AG04450 (cell line): Measurements from ENCODE around the gene TTC28. TPM values are rescaled to one million over a fixed set of nuclear protein-coding genes. Genes with fewer than 3 reads are reported as not detected.

ENCODE experiments used
- CTCF ChIA-PET: fragments of 300-600, 350-600 bp; formaldehyde crosslinking; extraction: SDS; loops from one replicate; lab custom pipeline; 2022; ENCODE audit warnings: antibody characterized with exemption, inconsistent platforms; lab: Charles Lee
- POLR2A ChIA-PET: fragments of 350-600 bp; formaldehyde crosslinking; extraction: SDS; loops from one replicate; lab custom pipeline; 2021; ENCODE audit warnings: antibody characterized with exemption, inconsistent platforms; lab: Yijun Ruan, JAX
- DNase-seq: peaks from one replicate; pipeline ENCODE4 v3.0.0-alpha.2; 2011; ENCODE audit warnings: low read depth, low spot score
- H3K27ac ChIP-seq: one replicate; pipeline ENCODE4 v1.5.1; 2012; ENCODE audit warnings: low read depth, low read length, control low read depth
- H3K27me3 ChIP-seq: one replicate; pipeline ENCODE4 v1.6.0; 2012; ENCODE audit warnings: low read length; ENCODE audit not compliant: control insufficient read depth, insufficient read depth
- H3K4me3 ChIP-seq: 2 replicates; pipeline ENCODE4 v1.5.1; 2011; ENCODE audit warnings: mild to moderate bottlenecking, low read depth, low read length, control low read depth
- H3K9me3 ChIP-seq: 2 replicates; pipeline ENCODE4 v1.5.1; 2012; ENCODE audit warnings: low read length; ENCODE audit not compliant: control insufficient read depth, insufficient read depth
- polyA plus RNA-seq: library from polyadenylated mRNA; depleted of rRNA; stranded (reverse); fragments of >200 nt; gene quantifications from 2 replicates; pipeline ENCODE4 v1.2.3, GENCODE V29; 2011
- TF ChIP-seq, protein P1 (sequence below): IDR thresholded peaks from 2 replicates; pipeline ENCODE4 v1.5.1; 2011; ENCODE audit warnings: low read depth, low read length, control low read depth, inconsistent platforms

TTC28 gene
- polyA plus RNA-seq, 1 experiment = 11.2 TPM

DNA sequence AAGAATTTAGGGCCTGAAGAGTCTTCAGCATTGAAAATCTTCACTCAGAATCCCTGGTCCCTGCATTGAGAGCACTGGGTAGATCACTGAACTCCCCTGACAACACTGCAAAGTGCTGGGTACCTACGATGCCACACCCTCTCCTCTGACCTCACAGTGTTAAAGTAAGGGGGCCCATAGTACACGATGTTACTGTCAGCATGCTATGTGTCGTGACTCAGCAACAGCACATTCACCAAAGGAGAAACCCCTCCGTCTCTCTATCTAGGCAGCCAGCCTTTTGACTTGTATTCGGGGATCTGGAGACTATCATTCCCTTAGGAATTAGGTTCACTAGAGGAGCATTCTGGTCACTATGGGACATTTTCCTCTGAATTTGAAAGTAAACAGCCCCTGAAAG is 693.2 kb downstream of the TTC28 start:
- Histone ChIP-seq H3K9me3 (peaks cover 3% of the 10 kb centered on the region; the same call in 1 of the 2 replicates), H3K27me3 (no peaks in the 10 kb centered on the region), H3K4me3 (no peak overlapping the region), H3K27ac (no peak overlapping the region)
- ChIA-PET POLR2A (no interaction called here), CTCF (no interaction called here)
- DNase-seq = no peak
- TF ChIP-seq, protein P1, sequence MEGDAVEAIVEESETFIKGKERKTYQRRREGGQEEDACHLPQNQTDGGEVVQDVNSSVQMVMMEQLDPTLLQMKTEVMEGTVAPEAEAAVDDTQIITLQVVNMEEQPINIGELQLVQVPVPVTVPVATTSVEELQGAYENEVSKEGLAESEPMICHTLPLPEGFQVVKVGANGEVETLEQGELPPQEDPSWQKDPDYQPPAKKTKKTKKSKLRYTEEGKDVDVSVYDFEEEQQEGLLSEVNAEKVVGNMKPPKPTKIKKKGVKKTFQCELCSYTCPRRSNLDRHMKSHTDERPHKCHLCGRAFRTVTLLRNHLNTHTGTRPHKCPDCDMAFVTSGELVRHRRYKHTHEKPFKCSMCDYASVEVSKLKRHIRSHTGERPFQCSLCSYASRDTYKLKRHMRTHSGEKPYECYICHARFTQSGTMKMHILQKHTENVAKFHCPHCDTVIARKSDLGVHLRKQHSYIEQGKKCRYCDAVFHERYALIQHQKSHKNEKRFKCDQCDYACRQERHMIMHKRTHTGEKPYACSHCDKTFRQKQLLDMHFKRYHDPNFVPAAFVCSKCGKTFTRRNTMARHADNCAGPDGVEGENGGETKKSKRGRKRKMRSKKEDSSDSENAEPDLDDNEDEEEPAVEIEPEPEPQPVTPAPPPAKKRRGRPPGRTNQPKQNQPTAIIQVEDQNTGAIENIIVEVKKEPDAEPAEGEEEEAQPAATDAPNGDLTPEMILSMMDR = no peak

GRCh38 chr22:27985323-27986275 is 694.0 kb downstream of the TTC28 start:
- TF ChIP-seq, protein P1 = no peak
- CTCF ChIA-PET = no interaction called here
- no peak for DNase-seq

GRCh38 chr22:27984723-27985122 is 694.9 kb downstream of the TTC28 start:
- Histone ChIP-seq H3K4me3 (no peak overlapping the region), H3K27me3 (no peaks in the 10 kb centered on the region), H3K9me3 (no peaks in the 10 kb centered on the region; the same call in 1 of the 2 replicates), H3K27ac (no peak overlapping the region)
- ChIA-PET CTCF (no interaction called here), POLR2A (no interaction called here)
- TF ChIP-seq, protein P1 = no peak
- DNase-seq = no peak

More at GRCh38 chr22:27985323-27986275, 694.0 kb downstream of the TTC28 start:
- Histone ChIP-seq H3K4me3 (no peak overlapping the region), H3K27ac (no peak overlapping the region), H3K27me3 (no peaks in the 10 kb centered on the region), H3K9me3 (no peaks in the 10 kb centered on the region; the same call in 1 of the 2 replicates)
- POLR2A ChIA-PET = no interaction called here

DNA sequence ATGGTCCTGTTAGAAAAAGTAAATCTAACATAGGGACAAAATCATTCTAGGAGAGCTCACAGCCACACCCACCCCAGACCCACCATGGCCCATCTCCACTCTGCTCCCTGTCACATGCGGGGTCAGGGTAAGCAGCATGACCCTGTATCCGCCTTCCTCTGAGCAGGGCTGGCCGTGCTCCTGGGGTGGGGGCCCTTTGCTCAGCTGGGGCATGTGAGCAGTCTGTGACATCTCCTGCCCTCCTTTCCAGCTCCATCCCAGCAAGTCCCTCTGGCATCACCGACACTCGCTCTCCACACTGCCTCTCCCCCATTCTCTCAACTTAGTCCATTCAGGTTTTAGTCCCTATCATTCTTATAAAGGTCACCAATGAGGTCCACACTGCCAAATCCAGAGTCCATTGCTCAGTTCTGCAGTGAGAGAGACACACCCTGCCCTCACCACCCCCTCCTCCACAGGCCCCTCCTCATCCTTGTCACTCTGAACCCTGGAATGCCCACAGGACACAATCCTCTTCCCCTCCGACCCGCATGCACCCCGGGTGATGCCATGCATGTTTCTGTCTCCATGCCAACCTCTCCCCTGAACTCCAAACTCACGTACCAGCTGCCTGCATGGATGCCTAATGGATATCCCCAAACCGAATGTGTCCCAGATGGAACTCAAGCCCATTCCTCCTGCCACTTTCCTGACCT is 695.5 kb downstream of the TTC28 start:
- H3K4me3 ChIP-seq = no peak overlapping the region
- no peak for DNase-seq
- CTCF ChIA-PET = interaction anchor here (1.6 kb wide), 1 partner anchor 104 kb away, joined by 5 read pairs; no protein-coding TSS in a partner anchor
- H3K27me3 ChIP-seq = no peaks in the 10 kb centered on the region
- H3K27ac ChIP-seq = no peak overlapping the region
- no peaks in the 10 kb centered on the region; the same call in 1 of the 2 replicates for H3K9me3 ChIP-seq
- POLR2A ChIA-PET = no interaction called here
- TF ChIP-seq, protein P1 = no peak
